ENCODE results near the gene PRR7.

PRR7 gene

GRCh38 chr5:177428574-177429217 lies 17.9 kb upstream of the PRR7 start:
- TF ChIP-seq, protein P1, sequence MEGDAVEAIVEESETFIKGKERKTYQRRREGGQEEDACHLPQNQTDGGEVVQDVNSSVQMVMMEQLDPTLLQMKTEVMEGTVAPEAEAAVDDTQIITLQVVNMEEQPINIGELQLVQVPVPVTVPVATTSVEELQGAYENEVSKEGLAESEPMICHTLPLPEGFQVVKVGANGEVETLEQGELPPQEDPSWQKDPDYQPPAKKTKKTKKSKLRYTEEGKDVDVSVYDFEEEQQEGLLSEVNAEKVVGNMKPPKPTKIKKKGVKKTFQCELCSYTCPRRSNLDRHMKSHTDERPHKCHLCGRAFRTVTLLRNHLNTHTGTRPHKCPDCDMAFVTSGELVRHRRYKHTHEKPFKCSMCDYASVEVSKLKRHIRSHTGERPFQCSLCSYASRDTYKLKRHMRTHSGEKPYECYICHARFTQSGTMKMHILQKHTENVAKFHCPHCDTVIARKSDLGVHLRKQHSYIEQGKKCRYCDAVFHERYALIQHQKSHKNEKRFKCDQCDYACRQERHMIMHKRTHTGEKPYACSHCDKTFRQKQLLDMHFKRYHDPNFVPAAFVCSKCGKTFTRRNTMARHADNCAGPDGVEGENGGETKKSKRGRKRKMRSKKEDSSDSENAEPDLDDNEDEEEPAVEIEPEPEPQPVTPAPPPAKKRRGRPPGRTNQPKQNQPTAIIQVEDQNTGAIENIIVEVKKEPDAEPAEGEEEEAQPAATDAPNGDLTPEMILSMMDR (IDR thresholded peaks at IDR 0.05; ENCODE audit: extremely low read depth, insufficient read depth, missing control alignments): no peak
- no peak for DNase-seq (ENCODE audit: low spot score)
- in situ Hi-C loops (cut with MboI; ENCODE audit: low pct_unique_long_range_greater_than_20kb, low sequenced_read_pairs, unreplicated experiment): no loop called here

DNA sequence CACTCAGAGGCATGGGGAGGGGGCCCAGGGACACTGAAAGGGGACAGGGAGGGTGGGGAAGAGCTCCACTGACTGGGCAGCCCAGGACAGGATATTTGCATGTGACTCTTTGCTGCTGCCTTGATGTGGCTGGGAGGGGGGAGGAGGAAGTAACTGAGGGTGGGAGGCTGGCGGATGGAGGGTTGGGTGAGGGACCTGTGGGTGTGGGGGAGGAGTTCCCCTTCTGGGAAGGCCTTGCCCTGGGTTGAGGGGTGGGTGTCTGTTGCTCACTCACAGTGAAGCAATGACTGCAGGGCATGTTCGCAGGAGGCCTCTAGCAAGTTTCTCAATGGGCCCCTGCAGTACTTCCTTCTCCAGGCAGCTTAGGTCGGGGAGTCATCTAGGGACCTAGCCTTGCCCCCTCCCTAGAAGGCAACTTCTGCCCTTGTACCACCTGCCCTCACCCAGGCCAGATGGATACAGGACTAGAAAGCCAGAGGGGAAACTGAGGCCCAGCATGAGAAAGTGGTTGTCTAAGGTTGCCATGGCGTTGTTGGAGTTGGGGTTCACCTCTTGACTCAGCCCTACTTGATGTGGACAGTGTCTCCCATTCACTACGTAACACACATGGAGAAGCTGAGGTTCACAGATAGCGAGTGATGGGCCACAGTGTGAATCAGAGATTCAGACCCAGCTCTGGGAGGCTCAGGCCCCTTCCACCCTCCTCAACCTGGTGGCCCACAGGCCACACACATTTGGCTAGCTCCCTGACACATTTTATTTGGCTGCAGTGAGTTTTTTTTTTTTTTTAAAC lies 17.2 kb upstream of the PRR7 start:
- TF ChIP-seq, protein P1 (IDR thresholded peaks at IDR 0.05; ENCODE audit: extremely low read depth, insufficient read depth, missing control alignments): no peak
- in situ Hi-C loops (cut with MboI; ENCODE audit: low pct_unique_long_range_greater_than_20kb, low sequenced_read_pairs, unreplicated experiment): no loop called here
- DNase-seq (ENCODE audit: low spot score): peak; percentile 83

DNA sequence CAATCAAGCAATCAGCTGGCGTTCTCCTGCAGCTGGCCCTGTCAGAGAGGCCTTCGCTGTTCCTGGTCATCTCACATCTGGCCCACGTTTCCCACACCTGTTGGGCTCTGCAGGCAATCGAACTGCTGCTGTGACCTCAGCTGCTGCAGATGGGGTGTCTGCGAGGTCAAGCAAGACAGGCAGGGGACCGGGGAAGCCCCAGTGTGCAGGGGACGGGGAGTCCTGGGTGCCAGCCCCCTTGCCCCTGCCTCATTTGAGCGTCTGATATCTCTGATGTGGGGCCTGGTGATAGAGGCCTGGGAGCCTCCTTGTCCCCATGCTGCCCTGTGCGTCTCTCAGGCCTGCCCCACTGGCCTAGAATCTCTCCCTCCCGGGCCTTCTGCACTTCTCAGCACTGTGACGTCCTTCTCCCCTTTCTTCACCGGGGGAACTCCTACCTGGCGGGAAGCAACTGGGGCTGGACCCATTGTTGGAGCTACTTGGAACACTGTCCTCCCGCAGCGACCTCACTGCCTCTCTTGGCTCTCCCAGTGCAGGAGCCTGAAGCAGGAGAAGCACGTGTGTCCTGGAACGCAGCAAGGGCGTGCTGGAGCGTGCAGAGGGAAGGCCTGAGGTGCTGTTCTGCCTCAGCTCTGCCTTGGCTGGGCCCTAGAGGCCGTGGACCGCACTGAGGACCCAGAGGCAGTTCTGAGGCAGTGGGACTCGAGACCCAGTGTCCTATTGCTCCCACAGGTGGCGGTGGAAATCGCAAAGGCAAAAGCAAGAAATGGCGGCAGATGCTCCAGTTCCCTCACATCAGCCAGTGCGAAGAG lies 16.3 kb upstream of the PRR7 start:
- DNase-seq (ENCODE audit: low spot score): peak; percentile 44
- in situ Hi-C loops (cut with MboI; ENCODE audit: low pct_unique_long_range_greater_than_20kb, low sequenced_read_pairs, unreplicated experiment): no loop called here
- TF ChIP-seq, protein P1 (IDR thresholded peaks at IDR 0.05; ENCODE audit: extremely low read depth, insufficient read depth, missing control alignments): no peak

- TF ChIP-seq, protein P1 (IDR thresholded peaks at IDR 0.05; ENCODE audit: extremely low read depth, insufficient read depth, missing control alignments): no peak
- in situ Hi-C loops (cut with MboI; ENCODE audit: low pct_unique_long_range_greater_than_20kb, low sequenced_read_pairs, unreplicated experiment): no loop called here
- no peak for DNase-seq (ENCODE audit: low spot score)
Observed at GRCh38 chr5:177430972-177431316, 15.7 kb upstream of the PRR7 start.

DNA sequence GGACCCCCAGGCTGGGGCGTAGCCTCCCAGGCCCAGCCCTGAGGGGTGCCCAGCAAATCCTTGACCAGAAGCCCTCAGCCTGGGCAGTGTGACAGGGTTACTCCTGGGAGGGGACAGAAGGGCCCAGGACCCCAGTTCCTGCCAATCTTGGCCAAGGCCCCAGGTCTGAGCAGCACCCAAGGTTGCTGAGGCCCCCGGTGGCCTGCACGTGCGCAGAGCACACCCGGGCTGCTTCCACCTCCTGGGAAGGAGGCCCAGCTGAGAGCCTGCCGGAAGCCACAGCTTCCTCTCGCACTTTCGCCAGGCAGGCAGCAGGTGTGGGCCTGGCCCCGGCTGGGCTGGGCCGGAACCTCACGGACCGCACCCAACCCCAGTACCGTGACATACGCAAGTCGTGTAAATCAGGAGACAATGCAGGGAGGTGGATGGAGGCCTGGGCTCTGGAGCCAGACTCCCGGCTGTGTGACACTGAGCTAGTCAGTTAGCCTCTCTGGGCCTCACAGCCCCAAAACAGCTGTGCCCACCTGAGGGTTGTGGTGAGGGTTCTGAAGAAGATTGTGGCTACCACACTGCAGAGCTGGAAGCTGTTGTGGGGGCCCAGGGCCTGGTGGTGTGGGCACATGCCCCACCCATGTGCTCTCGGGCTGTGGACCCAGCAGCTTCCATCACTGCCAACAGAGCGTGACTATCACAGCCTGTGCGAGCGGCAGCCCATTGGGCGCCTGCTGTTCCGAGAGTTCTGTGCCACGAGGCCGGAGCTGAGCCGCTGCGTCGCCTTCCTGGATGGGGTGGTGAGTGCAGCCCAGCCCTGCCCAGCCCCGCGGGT lies 15.1 kb upstream of the PRR7 start:
- DNase-seq (ENCODE audit: low spot score): peak; percentile 69
- TF ChIP-seq, protein P1 (IDR thresholded peaks at IDR 0.05; ENCODE audit: extremely low read depth, insufficient read depth, missing control alignments): no peak
- in situ Hi-C loops (cut with MboI; ENCODE audit: low pct_unique_long_range_greater_than_20kb, low sequenced_read_pairs, unreplicated experiment): no loop called here

Measured in GM13977 (cell line).